GM12891 (cell line): ENCODE measurements around the gene AHI1.

Source experiments
- POLR2A ChIP-seq: IDR thresholded peaks from 2 replicates; pipeline ENCODE4 v1.6.1; 2011; ENCODE audit warnings: low read depth, low read length, control low read depth
- TAF1 ChIP-seq: IDR thresholded peaks from 2 replicates; pipeline ENCODE4 v1.6.1; 2011; ENCODE audit warnings: low read depth, low read length, control low read depth

DNA sequence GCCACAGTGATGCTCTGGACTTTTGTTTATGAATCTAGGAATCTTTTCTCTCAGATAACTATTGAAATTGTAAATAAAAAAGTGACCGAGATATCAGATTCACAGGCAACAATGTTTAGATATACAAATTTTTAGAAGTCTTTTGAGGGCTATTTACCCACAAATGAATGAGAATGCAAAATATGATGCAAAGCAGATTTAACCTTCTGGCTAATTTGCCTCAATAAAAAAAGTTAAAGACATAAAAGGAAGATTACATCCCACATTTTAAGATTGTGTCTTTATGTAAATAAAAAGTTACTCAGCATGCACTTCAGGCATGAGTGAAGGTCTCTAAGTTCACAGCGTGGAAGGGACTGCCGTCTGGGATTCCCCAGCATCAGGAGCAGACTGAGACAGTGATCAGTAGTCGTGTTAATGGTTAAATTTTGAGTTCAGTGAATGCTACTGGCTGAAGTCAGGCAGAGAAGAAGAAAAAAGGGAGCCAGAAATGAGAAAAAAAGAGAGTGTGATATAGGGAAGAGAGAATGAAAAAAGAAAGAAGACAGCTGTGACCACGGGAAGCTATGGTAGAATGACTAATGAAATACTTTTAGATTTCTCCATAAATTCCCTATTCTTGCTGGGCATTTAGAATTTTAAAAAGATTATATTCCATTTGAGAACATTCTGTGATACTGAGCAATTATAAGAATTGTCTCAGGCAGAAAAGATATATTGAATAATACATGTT, 222.8 kb downstream of the AHI1 start:
- TF ChIP-seq POLR2A (no peak), TAF1 (no peak)
